Osteocyte (in vitro differentiated cells): ENCODE data around the gene PAGE5. TPM values are rescaled to one million over a fixed set of nuclear protein-coding genes. Genes with fewer than 3 reads are reported as not detected.

ENCODE experiments used
- DNase-seq: peaks from one replicate; pipeline ENCODE4 v3.0.0; 2021; ENCODE audit warnings: mixed read lengths; ENCODE audit not compliant: unreplicated experiment; ENCODE audit errors: extremely low spot score
- H3K27ac Mint-ChIP-seq: one replicate; pipeline ENCODE4 v1.8.0; 2021; ENCODE audit warnings: mild to moderate bottlenecking, mixed read lengths; ENCODE audit not compliant: unreplicated experiment
- H3K27me3 Mint-ChIP-seq: one replicate; pipeline ENCODE4 v1.8.0; 2021; ENCODE audit warnings: mixed read lengths; ENCODE audit not compliant: unreplicated experiment
- H3K36me3 Mint-ChIP-seq: one replicate; pipeline ENCODE4 v1.8.0; 2021; ENCODE audit warnings: mixed read lengths; ENCODE audit not compliant: unreplicated experiment
- H3K4me1 Mint-ChIP-seq: one replicate; pipeline ENCODE4 v1.8.0; 2021; ENCODE audit warnings: mixed read lengths; ENCODE audit not compliant: unreplicated experiment
- H3K4me3 Mint-ChIP-seq: one replicate; pipeline ENCODE4 v1.8.0; 2021; ENCODE audit warnings: mild to moderate bottlenecking, moderate library complexity, mixed read lengths; ENCODE audit not compliant: unreplicated experiment
- H3K9me3 Mint-ChIP-seq: one replicate; pipeline ENCODE4 v1.8.0; 2021; ENCODE audit warnings: mixed read lengths; ENCODE audit not compliant: unreplicated experiment
- total RNA-seq: library from RNA; stranded (reverse); gene quantifications from 2 replicates; pipeline ENCODE4 v1.2.1, GENCODE V29; 2021
- TF ChIP-seq, protein P1 (sequence below): fragments of 200-600 bp; sonication (generic); IDR thresholded peaks from 2 replicates; pipeline ENCODE4 v1.5.0; 2021; ENCODE audit warnings: antibody characterized with exemption, mild to moderate bottlenecking, moderate library complexity

Gene PAGE5
- total RNA-seq, 1 donor from 2014 or later = not detected

DNA sequence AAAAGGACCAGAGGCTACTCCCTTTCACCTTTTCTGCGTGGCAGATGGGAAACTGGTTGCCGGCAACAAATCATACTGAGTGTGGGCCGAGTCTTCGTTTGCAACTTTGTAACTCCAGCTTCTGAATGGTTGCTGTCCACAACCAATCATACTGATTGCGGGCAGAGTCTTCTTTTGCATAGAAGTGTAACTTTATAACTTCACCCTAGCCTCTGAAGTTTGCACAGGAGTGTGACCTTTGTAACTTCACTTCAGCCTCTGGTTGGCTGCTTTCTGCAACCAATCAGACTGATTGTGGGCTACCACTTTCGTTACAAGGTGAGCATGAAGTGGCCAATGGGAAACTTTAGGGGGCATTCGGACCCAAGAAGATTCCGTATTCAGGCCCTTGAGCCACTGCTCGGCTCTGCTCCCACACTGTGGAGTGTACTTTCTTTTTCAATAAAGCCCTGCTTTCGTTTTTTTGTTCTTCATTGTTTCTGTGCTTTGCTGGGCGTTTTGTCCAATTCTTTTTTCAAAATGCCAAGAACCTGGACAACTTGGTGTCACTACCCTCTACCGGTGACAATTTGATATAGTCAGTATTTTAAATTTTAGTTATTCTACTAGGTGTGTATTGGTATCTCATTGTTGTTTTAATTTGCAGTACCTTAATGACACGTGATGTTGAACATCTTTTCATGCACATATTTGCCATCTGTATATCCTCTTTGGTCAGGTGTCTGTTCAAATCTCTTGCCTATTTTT lies 9.0 kb upstream of the PAGE5 start:
- Mint-ChIP-seq H3K4me1 (no peaks in the 10 kb centered on the region), H3K9me3 (peaks cover 13% of the 10 kb centered on the region), H3K36me3 (no peaks in the 10 kb centered on the region), H3K4me3 (no peak overlapping the region), H3K27ac (no peak overlapping the region), H3K27me3 (no peaks in the 10 kb centered on the region)
- TF ChIP-seq, protein P1, sequence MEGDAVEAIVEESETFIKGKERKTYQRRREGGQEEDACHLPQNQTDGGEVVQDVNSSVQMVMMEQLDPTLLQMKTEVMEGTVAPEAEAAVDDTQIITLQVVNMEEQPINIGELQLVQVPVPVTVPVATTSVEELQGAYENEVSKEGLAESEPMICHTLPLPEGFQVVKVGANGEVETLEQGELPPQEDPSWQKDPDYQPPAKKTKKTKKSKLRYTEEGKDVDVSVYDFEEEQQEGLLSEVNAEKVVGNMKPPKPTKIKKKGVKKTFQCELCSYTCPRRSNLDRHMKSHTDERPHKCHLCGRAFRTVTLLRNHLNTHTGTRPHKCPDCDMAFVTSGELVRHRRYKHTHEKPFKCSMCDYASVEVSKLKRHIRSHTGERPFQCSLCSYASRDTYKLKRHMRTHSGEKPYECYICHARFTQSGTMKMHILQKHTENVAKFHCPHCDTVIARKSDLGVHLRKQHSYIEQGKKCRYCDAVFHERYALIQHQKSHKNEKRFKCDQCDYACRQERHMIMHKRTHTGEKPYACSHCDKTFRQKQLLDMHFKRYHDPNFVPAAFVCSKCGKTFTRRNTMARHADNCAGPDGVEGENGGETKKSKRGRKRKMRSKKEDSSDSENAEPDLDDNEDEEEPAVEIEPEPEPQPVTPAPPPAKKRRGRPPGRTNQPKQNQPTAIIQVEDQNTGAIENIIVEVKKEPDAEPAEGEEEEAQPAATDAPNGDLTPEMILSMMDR = no peak
- DNase-seq = no peak

DNA sequence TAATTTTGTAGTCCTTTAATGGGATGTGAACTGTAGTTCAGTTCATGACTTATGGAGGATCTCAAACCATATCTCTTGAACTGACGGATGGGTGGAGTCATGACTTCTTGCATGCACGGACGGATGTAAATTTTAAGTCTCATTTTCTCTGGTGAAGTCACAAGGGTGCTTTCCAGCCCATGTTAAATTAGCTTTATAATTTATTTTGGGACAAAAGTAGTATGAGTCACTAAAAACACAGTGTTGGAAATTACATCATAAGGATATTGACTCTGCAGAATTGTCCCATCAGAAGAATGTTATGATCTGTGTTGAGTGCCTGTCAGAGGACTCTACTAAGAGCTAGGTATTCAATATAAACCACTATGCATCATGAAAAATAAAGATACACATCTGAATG lies 6.8 kb upstream of the PAGE5 start:
- Mint-ChIP-seq H3K4me1 (no peaks in the 10 kb centered on the region), H3K4me3 (no peak overlapping the region), H3K9me3 (peaks cover 14% of the 10 kb centered on the region)

DNA sequence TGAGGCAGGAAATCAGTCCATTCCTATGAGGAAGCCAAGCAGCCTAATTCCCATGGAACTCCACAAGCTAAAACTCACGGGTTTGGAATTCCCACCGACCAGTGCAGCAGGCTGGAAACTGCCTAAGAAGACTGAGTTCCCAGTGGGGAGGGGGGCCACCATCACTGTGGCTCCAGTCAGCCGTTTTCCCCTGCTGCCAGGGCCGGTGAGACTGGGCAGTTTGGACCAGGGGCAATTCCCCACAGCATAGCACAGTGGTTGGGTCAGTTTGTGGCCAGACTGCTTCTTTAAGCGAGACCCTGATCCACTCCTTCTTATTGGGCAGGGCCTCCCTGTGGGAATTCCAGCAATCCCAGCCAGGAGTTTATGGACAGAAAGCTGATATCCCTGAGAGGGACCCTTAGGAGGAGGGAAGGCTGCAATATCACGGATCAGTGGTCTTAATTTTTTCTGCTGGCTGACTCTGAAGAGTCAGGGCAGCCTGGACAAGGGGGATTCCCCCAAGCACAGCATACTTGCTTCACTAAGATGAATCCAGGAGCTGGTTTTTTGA lies 20.7 kb downstream of the PAGE5 start:
- DNase-seq = no peak
- TF ChIP-seq, protein P1 = no peak
- no peaks in the 10 kb centered on the region for H3K4me1 Mint-ChIP-seq
- no peaks in the 10 kb centered on the region for H3K36me3 Mint-ChIP-seq
- H3K4me3 Mint-ChIP-seq = no peak overlapping the region
- H3K27ac Mint-ChIP-seq = no peak overlapping the region
- no peaks in the 10 kb centered on the region for H3K27me3 Mint-ChIP-seq
- H3K9me3 Mint-ChIP-seq = peaks cover 49% of the 10 kb centered on the region

More for the DNA sequence above, 6.8 kb upstream of the PAGE5 start:
- H3K27ac Mint-ChIP-seq = no peak overlapping the region
- TF ChIP-seq, protein P1 = no peak
- no peaks in the 10 kb centered on the region for H3K36me3 Mint-ChIP-seq
- H3K27me3 Mint-ChIP-seq = no peaks in the 10 kb centered on the region
- no peak for DNase-seq

DNA sequence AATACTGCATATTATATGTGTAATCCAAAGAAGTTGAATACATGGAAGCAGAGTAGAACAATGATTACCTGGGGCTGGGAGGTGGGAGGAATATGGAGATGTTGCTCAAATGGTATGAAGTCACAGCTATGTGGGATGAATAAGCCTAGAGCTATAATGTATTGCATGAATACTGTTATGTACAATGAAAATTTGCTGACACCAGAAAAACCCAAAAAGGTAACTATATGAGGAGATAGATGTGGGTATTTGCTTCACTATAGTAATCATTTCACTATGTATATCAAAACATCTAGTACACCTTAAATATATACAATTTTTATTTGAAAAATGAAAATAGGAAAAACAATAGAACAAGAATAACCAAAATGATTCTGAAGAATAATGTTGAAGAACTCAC lies 33.4 kb downstream of the PAGE5 start:
- H3K4me1 Mint-ChIP-seq = no peaks in the 10 kb centered on the region
- H3K36me3 Mint-ChIP-seq = no peaks in the 10 kb centered on the region
- DNase-seq = no peak
- no peak overlapping the region for H3K27ac Mint-ChIP-seq
- H3K4me3 Mint-ChIP-seq = no peak overlapping the region
- TF ChIP-seq, protein P1 = no peak
- H3K9me3 Mint-ChIP-seq = peaks cover 20% of the 10 kb centered on the region
- no peaks in the 10 kb centered on the region for H3K27me3 Mint-ChIP-seq

DNA sequence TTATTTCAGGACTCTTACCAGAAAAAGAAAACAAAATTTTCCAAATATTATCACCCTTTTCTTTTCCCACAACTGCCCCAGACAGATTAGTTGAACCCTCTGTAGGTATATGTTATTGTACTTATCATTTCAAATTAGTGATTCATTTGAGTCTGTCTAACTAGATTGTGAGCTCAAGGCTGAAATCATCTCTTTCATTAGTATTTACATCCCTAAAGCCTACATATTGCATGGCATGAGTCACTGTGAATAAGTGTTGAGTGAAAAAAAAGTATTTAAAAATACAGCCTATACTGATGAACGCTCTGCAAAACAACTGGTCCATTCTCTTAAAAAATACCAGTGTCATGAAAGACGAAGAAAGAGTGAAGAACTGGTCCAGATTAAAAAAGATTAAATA lies 40.7 kb downstream of the PAGE5 start:
- H3K4me1 Mint-ChIP-seq = no peaks in the 10 kb centered on the region
- TF ChIP-seq, protein P1 = no peak
- no peaks in the 10 kb centered on the region for H3K27me3 Mint-ChIP-seq
- H3K9me3 Mint-ChIP-seq = peaks cover 2% of the 10 kb centered on the region
- no peak for DNase-seq
- no peak overlapping the region for H3K4me3 Mint-ChIP-seq
- H3K36me3 Mint-ChIP-seq = no peaks in the 10 kb centered on the region
- no peak overlapping the region for H3K27ac Mint-ChIP-seq
